ENCODE results near the gene C1orf21.

C1orf21 gene

GRCh38 chr1:184405801-184406142 is 18.9 kb downstream of the C1orf21 start (continued):
- TF ChIP-seq TSHZ2 (CRISPR knock-in tag; IDR thresholded peaks at IDR 0.05) (no peak), SNAI2 (CRISPR knock-in tag; IDR thresholded peaks at IDR 0.05) (no peak), GLIS3 (CRISPR knock-in tag; IDR thresholded peaks at IDR 0.05) (no peak), ZFP3 (CRISPR knock-in tag; IDR thresholded peaks at IDR 0.05) (no peak)
- TF ChIP-seq, protein P1, sequence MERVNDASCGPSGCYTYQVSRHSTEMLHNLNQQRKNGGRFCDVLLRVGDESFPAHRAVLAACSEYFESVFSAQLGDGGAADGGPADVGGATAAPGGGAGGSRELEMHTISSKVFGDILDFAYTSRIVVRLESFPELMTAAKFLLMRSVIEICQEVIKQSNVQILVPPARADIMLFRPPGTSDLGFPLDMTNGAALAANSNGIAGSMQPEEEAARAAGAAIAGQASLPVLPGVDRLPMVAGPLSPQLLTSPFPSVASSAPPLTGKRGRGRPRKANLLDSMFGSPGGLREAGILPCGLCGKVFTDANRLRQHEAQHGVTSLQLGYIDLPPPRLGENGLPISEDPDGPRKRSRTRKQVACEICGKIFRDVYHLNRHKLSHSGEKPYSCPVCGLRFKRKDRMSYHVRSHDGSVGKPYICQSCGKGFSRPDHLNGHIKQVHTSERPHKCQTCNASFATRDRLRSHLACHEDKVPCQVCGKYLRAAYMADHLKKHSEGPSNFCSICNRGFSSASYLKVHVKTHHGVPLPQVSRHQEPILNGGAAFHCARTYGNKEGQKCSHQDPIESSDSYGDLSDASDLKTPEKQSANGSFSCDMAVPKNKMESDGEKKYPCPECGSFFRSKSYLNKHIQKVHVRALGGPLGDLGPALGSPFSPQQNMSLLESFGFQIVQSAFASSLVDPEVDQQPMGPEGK (CRISPR knock-in tag; IDR thresholded peaks at IDR 0.05; ENCODE audit: borderline replicate concordance) = no peak

GRCh38 chr1:184406479-184406878 is 19.6 kb downstream of the C1orf21 start:
- TF ChIP-seq, protein P2, sequence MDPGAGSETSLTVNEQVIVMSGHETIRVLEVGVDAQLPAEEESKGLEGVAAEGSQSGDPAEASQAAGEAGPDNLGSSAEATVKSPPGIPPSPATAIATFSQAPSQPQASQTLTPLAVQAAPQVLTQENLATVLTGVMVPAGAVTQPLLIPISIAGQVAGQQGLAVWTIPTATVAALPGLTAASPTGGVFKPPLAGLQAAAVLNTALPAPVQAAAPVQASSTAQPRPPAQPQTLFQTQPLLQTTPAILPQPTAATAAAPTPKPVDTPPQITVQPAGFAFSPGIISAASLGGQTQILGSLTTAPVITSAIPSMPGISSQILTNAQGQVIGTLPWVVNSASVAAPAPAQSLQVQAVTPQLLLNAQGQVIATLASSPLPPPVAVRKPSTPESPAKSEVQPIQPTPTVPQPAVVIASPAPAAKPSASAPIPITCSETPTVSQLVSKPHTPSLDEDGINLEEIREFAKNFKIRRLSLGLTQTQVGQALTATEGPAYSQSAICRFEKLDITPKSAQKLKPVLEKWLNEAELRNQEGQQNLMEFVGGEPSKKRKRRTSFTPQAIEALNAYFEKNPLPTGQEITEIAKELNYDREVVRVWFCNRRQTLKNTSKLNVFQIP (CRISPR knock-in tag; IDR thresholded peaks at IDR 0.05; ENCODE audit: borderline replicate concordance, low read depth) = no peak
- ATAC-seq = no peak

DNA sequence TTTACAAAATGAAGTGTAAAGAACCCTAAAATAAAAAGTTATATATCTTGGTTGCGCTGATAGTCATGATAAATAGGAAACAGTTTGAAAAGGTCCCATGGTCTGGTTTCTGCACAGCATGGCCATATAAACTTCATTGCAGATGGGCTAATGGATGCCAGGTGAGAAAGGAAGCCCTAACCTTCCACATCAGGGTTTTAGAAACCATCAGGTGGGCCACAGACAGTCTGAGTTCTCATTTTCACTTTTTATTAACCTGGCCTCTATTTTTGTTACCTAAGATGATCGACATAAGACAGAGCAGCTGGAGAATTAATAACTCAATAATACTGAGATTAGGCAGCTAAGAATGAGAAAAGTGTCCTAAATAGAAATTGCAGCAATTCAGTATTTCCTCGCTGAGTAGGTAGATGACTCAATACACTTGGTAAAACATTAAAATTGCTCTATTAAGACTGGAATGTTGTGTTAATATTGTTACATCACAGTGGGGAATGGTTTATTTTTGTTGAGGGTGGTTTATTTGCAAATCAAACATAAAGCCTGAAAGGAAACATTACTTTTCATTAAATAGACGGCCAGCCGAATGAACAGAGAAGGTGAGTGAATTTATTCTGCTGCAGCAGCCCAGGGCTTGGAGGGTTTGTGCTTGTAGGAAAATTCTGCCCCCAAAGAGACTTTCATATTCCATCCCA is 21.1 kb downstream of the C1orf21 start:
- TF ChIP-seq RARB (CRISPR knock-in tag; IDR thresholded peaks at IDR 0.05) = no peak
- TF ChIP-seq ESRRG (CRISPR knock-in tag; IDR thresholded peaks at IDR 0.05) = no peak
- no peak for TF ChIP-seq CSRNP3 (CRISPR knock-in tag; IDR thresholded peaks at IDR 0.05)
- TF ChIP-seq, protein P1 (CRISPR knock-in tag; IDR thresholded peaks at IDR 0.05; ENCODE audit: borderline replicate concordance) = no peak
- TF ChIP-seq ZNF565 (CRISPR knock-in tag; conservative IDR thresholded peaks at IDR 0.05; ENCODE audit: low read depth) = no peak
- no peak for TF ChIP-seq ZNF8 (CRISPR knock-in tag; IDR thresholded peaks at IDR 0.05)
- no peak for TF ChIP-seq TCF4 (CRISPR knock-in tag; IDR thresholded peaks at IDR 0.05; ENCODE audit: borderline replicate concordance)
- TF ChIP-seq SNAI2 (CRISPR knock-in tag; IDR thresholded peaks at IDR 0.05) = no peak
- no peak for TF ChIP-seq TOX (CRISPR knock-in tag; IDR thresholded peaks at IDR 0.05; ENCODE audit: borderline replicate concordance)
- no peak for TF ChIP-seq PPARA (CRISPR knock-in tag; IDR thresholded peaks at IDR 0.05; ENCODE audit: borderline replicate concordance)
- no peak for TF ChIP-seq OSR1 (CRISPR knock-in tag; IDR thresholded peaks at IDR 0.05)
- peak; percentile 30; the same call in 2 of the 3 replicates for ATAC-seq

DNA sequence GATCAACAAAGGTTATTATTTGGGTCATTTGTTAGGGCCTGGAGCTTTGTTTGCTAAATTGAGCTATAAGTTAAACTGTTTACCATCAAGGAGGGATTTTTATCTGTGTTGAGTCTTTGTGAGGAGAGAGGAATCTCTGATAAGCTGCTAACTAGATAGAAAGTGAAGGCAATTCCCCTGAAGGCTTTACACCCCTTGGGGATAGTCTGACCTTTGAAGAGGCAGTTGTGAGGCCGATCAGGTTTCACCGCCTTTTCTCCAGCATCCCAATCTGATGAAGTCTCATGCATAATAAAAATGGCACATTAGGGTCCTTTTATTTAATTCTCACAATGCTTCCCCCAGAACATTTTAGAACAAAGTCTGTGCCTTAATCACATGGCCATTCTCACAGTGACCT is 21.8 kb downstream of the C1orf21 start:
- no peak for ATAC-seq
- TF ChIP-seq CSRNP3 (CRISPR knock-in tag; IDR thresholded peaks at IDR 0.05) (no peak), OSR1 (CRISPR knock-in tag; IDR thresholded peaks at IDR 0.05) (no peak), RARB (CRISPR knock-in tag; IDR thresholded peaks at IDR 0.05) (no peak), BACH2 (CRISPR knock-in tag; IDR thresholded peaks at IDR 0.05; ENCODE audit: borderline replicate concordance) (no peak), ZFP30 (CRISPR knock-in tag; IDR thresholded peaks at IDR 0.05) (no peak), SNAI2 (CRISPR knock-in tag; IDR thresholded peaks at IDR 0.05) (no peak), TOX (CRISPR knock-in tag; IDR thresholded peaks at IDR 0.05; ENCODE audit: borderline replicate concordance) (no peak), TCF4 (CRISPR knock-in tag; IDR thresholded peaks at IDR 0.05; ENCODE audit: borderline replicate concordance) (no peak), ESRRG (CRISPR knock-in tag; IDR thresholded peaks at IDR 0.05) (no peak), ZFP3 (CRISPR knock-in tag; IDR thresholded peaks at IDR 0.05) (no peak), ZNF8 (CRISPR knock-in tag; IDR thresholded peaks at IDR 0.05) (no peak), GLIS3 (CRISPR knock-in tag; IDR thresholded peaks at IDR 0.05) (no peak), PPARA (CRISPR knock-in tag; IDR thresholded peaks at IDR 0.05; ENCODE audit: borderline replicate concordance) (no peak), ARNTL (CRISPR knock-in tag; IDR thresholded peaks at IDR 0.05; ENCODE audit: borderline replicate concordance, low read depth) (no peak)
- TF ChIP-seq, protein P2 (CRISPR knock-in tag; IDR thresholded peaks at IDR 0.05; ENCODE audit: borderline replicate concordance, low read depth) = no peak
- TF ChIP-seq, protein P1 (CRISPR knock-in tag; IDR thresholded peaks at IDR 0.05; ENCODE audit: borderline replicate concordance) = no peak
